Kidney (tissue), 14 donors: Measurements from ENCODE around the gene OGDH. TPM values are rescaled to one million over a fixed set of nuclear protein-coding genes. Genes with fewer than 3 reads are reported as not detected.
A peak's percentile ranks its signal among the peaks of the same experiment; 100 is the strongest.

Source experiments
- DNase-seq, 5 donors: peaks; one replicate each; pipeline ENCODE4 v3.0.0-alpha.2; 2013 to 2020
- FAIRE-seq: peaks from 2 replicates; lab custom pipeline; 2012; peaks lifted over from hg19 to GRCh38; lab: Jason Lieb, UNC
- H3K27ac ChIP-seq, 2 donors: one replicate each; pipeline ENCODE4 v1.7.0; 2013; ENCODE audit warnings: low read depth in 2 of 2, low read length in 2 of 2, inconsistent platforms in 1 of 2
- H3K27me3 ChIP-seq: one replicate; pipeline ENCODE4 v1.7.1; 2013; ENCODE audit warnings: low read length, inconsistent platforms; ENCODE audit not compliant: control insufficient read depth, insufficient read depth
- H3K36me3 ChIP-seq, 3 donors: one replicate each; pipeline versions ENCODE4 v1.7.0 to v1.7.1; 2013; ENCODE audit warnings: low read length in 3 of 3, control low read depth in 1 of 3, inconsistent platforms in 1 of 3; ENCODE audit not compliant: insufficient read depth in 3 of 3, control insufficient read depth in 2 of 3
- H3K4me1 ChIP-seq, 3 donors: one replicate each; pipeline versions ENCODE4 v1.7.0 to v1.7.1; 2013; ENCODE audit warnings: low read length in 3 of 3, inconsistent platforms in 1 of 3, low read depth in 1 of 3; ENCODE audit not compliant: control insufficient read depth in 2 of 3, insufficient read depth in 2 of 3
- H3K4me3 ChIP-seq, 3 donors: one replicate each; pipeline versions ENCODE4 v1.7.0 to v1.8.1; 2013; ENCODE audit warnings: low read length in 3 of 3, control low read depth in 1 of 3, inconsistent platforms in 1 of 3
- H3K9ac ChIP-seq, 3 donors: one replicate each; pipeline versions ENCODE4 v1.7.0 to v1.7.1; 2013; ENCODE audit warnings: low read length in 3 of 3, control low read depth in 1 of 3, inconsistent platforms in 1 of 3
- H3K9me3 ChIP-seq, 3 donors: one replicate each; pipeline versions ENCODE4 v1.7.0 to v1.7.1; 2013; ENCODE audit warnings: low read length in 3 of 3, control low read depth in 1 of 3, inconsistent platforms in 1 of 3; ENCODE audit not compliant: control insufficient read depth in 2 of 3, insufficient read depth in 1 of 3
- CTCF ChIP-seq: IDR thresholded peaks from 3 replicates; pipeline ENCODE4 v1.5.1; 2012; ENCODE audit warnings: mild to moderate bottlenecking, moderate library complexity, borderline replicate concordance; ENCODE audit not compliant: insufficient read depth; ENCODE audit errors: extremely low read depth
- intact Hi-C: fragments of 100-400 bp; cut with DNase I; formaldehyde crosslinking; loops from one replicate; pipeline ENCODE4 v1.11.1; 2022
- polyA plus RNA-seq: library from polyadenylated mRNA; stranded (reverse); fragments of 350-450 nt; fragmentation: Illumina TruSeq; extraction: RNeasy Lipid Tissue Mini Kit (QIAGEN cat#74804); gene quantifications from one replicate; pipeline ENCODE4 v1.2.3, GENCODE V29; 2014; ENCODE audit warnings: low read depth, low replicate concordance; ENCODE audit not compliant: insufficient read depth
- total RNA-seq: library from RNA; stranded (reverse); fragmentation: NEBNext Ultra II Directional; extraction: Animal tissue kit (Norgen Biotek cat#: 25700); gene quantifications from one replicate; pipeline ENCODE4 v1.2.1, GENCODE V29; 2021
- donor health status: control.
- donor health status: control.
- donor health status: control.
- donor health status: control.
- donor health status: control.
- donor health status: DM: yes; HTN: yes; CAD: no.
- donor health status: Normal renal cell carcinoma (clear cell type).

Gene OGDH
- total and polyA plus RNA-seq, 2 donors from 2014 or later: 108 to 132 TPM

DNA sequence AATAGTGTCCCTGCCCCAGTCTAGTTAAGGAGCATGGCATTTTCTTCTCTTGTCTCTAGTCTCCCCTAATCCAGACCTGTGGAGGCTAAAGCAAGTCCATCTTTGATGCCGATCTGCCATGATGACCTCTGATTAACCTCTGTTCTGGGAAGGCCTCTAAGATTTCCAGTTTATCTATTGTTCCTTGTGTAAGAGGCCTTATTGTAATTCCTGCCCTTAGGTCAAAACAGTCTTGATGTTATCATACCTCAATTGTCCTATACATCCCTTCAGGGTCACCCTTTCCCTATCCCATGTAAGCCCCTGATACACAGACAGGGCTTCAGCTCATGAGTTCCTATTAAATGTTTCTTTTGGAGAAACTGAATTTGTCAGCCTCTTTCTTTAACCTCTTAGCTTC, 137.3 kb downstream of the OGDH start:
- Histone ChIP-seq H3K9me3 (no peaks in the 10 kb centered on the region), H3K9ac (no peak overlapping the region), H3K27ac (no peak overlapping the region), H3K36me3 (no peaks in the 10 kb centered on the region), H3K4me3 (no peak overlapping the region), H3K4me1 (peaks cover 0 to 6% (median 5%) of the 10 kb centered on the region in 3 donors), H3K27me3 (no peaks in the 10 kb centered on the region)
- DNase-seq: no peak
- intact Hi-C loops: no loop called here
- no peak for FAIRE-seq
- TF ChIP-seq CTCF: no peak

DNA sequence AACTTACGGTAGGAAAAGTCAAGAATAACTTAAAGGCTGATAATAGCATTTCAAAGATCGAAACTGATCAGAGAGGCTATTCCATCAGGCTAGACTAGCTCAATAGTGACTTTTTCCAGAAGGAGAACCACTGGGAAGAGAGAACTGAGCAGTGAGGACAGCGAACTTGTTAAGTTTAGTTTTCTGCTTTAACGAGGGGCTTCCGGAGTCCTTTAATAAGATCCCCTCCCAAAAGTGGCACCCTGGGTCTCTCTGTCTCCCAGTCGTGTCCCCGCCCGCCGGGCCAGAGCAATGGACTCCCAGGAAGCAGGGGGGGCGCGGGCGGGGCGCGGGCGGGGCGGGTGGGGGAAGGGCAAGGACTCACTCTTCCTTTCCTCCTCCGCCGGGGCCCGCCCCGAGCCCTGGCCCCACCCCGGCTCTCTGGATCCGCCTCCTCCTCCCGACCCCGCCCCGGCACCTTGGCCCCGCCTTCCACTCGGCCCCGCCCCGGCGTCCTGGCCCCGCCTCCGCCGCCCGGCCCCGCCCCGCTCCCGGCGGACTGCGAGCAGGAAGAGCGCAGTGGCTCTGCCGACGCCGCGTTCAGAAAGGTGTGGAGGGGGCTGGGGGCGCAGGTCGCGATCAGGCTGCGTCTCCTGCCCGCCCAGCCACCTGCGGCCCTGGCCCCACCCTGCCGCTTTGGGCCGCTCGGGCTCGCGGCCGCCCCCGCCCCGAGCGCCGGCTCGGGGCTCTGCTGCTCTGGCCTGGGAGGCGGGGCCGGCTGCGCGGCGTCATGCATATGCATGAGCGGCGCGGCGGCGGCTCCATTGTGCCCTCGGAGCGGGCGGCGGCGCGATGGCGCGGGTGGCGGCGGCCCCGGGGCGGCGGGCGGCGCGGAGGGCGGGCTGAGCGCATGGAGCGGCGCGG, 141.9 kb downstream of the OGDH start, which contains the start of gene ZMIZ2:
Gene ZMIZ2, plus strand, starts transcription at position 803 of the 903 bp plus-strand sequence. CDS start 7,403 bp downstream, outside the sequence.
- Histone ChIP-seq H3K4me3 (peak within 1 kb of the TSS; percentile 81 to 93 (median 85)), H3K4me1 (peaks cover 0 to 29% (median 25%) of the 10 kb centered on the region in 3 donors), H3K9ac (peak within 1 kb of the TSS; percentile 71 to 93 (median 79)), H3K27me3 (no peaks in the 10 kb centered on the region), H3K36me3 (no peaks in the 10 kb centered on the region), H3K9me3 (no peaks in the 10 kb centered on the region), H3K27ac (peak within 1 kb of the TSS; percentile 88 to 92)
- DNase-seq (peak; percentile 91 to 98 (median 95)), FAIRE-seq (no peak)
- no peak for TF ChIP-seq CTCF
- intact Hi-C loops: no loop called here

GRCh38 chr7:44748948-44749731, 142.7 kb downstream of the OGDH start:
- H3K4me3 ChIP-seq: peak overlapping the region; percentile 50 to 85 (median 76)
- DNase-seq: peak in 4 of 5 donors; percentile 43 to 83 (median 65)
- H3K27me3 ChIP-seq: no peaks in the 10 kb centered on the region
- no peaks in the 10 kb centered on the region for H3K9me3 ChIP-seq
- no peak for FAIRE-seq
- no peak for TF ChIP-seq CTCF
- no peaks in the 10 kb centered on the region for H3K36me3 ChIP-seq
- peaks cover 0 to 32% (median 25%) of the 10 kb centered on the region in 3 donors for H3K4me1 ChIP-seq
- intact Hi-C loops: no loop called here
- H3K9ac ChIP-seq: peak overlapping the region; percentile 37 to 93 (median 79)
- H3K27ac ChIP-seq: peak overlapping the region; percentile 35 to 67
